Glomerular visceral epithelial cell (primary cell): Measurements from ENCODE around the gene GNB4.

Experiments used
- DNase-seq: peaks from one replicate; pipeline ENCODE4 v3.0.0-alpha.2; 2016; ENCODE audit errors: extremely low spot score

GNB4 gene

GRCh38 chr3:179363332-179363731 lies 87.9 kb downstream of the GNB4 start:
- DNase-seq: no peak

DNA sequence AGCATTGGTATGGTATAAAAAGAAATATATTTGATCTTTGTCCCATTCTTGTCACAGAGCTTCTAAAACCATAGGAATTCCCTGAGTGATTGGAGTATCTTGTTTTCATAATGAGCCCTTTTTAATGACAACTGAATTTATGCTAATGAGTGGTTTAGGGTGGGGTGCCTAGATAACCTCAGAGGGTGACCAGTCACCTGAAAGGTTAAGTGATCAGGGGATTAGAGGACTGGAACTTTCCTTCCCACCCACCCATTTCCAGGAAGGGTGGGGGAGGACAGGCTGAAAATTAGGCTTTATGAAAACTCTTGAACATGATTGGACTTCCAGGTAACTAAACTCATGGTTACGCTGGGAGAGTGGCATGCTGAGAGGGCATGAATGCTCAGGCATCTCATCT lies 95.3 kb downstream of the GNB4 start:
- no peak for DNase-seq

DNA sequence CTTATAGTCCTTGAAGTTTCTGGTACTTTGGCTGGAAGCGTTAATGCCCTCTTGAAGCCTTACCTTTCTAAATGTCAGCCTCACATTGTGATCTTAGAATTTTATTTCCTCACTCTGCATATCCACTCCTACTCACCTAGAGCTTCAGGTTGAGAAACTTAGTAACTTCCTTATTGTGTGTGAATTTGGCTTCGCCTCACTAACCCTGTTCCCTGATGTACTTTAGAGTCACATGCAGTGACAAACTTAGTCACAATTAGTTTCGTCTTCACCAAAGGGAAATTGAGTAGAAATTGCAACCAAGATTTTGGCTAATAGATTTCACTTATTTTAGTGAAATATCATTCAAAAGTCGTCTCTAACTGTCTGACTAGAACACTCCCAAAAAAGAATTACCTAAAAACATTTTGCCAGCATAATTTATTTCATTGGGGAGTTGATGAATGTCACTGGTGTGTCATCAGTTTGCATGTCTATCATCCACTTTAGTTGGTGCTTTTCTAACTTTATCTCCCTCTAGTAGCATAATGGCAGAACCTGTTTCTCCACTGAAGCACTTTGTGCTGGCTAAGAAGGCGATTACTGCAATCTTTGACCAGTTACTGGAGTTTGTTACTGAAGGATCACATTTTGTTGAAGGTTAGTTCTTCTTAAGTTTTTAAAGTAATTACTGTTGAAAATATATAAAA lies 102.8 kb downstream of the GNB4 start:
- no peak for DNase-seq

- peak; percentile 91 for DNase-seq
Measured at GRCh38 chr3:179347345-179348194, 103.7 kb downstream of the GNB4 start, which contains the start of gene MFN1. MFN1 (plus strand) TSS chr3:179347709; CDS start chr3:179348852, 1,143 bp downstream.
